ENCODE measurements around the gene TMEM132A. TPM values are rescaled to one million over a fixed set of nuclear protein-coding genes. Genes with fewer than 3 reads are reported as not detected.
"Not testable (repeated sequence)": the region's sequence is repeated elsewhere in the genome, so short reads cannot be mapped to it uniquely, and the experiment has no call there.

TMEM132A gene
- total RNA-seq, 1 donor from 2014 or later, result 12.4 TPM

GRCh38 chr11:60959431-60959830 lies 35.2 kb downstream of the TMEM132A start:
- peak; percentile 78 for DNase-seq

GRCh38 chr11:60960405-60960804 lies 36.1 kb downstream of the TMEM132A start:
- DNase-seq, result no peak

- DNase-seq, result no peak
Observed at GRCh38 chr11:60964801-60965200, 40.5 kb downstream of the TMEM132A start.

GRCh38 chr11:60966890-60967289 lies 42.6 kb downstream of the TMEM132A start:
- DNase-seq, result no peak

- no peak for DNase-seq
Observed at GRCh38 chr11:60968223-60968622, 44.0 kb downstream of the TMEM132A start.

GRCh38 chr11:60970369-60970774 lies 46.1 kb downstream of the TMEM132A start:
- DNase-seq, result no peak

GRCh38 chr11:60970890-60971289 lies 46.6 kb downstream of the TMEM132A start:
- DNase-seq, result no peak

GRCh38 chr11:60971520-60971919 lies 47.3 kb downstream of the TMEM132A start, which contains the start of gene CD6:
CD6 (plus strand) TSS chr11:60971680; CDS start chr11:60971866, 186 bp downstream.
- DNase-seq, result no peak

- DNase-seq, result no peak
Observed at GRCh38 chr11:60972182-60973030, 48.1 kb downstream of the TMEM132A start.

- no peak for DNase-seq
Observed at GRCh38 chr11:60973699-60974098, 49.4 kb downstream of the TMEM132A start.

- DNase-seq, result not testable (repeated sequence)
Observed at GRCh38 chr11:60974316-60974715, 50.1 kb downstream of the TMEM132A start.

- peak; percentile 7 for DNase-seq
Observed at GRCh38 chr11:60974726-60975125, 50.5 kb downstream of the TMEM132A start.

GRCh38 chr11:60977224-60977623 lies 53.0 kb downstream of the TMEM132A start:
- DNase-seq, result no peak

GRCh38 chr11:60977836-60978235 lies 53.6 kb downstream of the TMEM132A start:
- peak; percentile 17 for DNase-seq

- DNase-seq, result no peak
Observed at GRCh38 chr11:60978546-60979380, 54.5 kb downstream of the TMEM132A start.

GRCh38 chr11:60981515-60981914 lies 57.3 kb downstream of the TMEM132A start:
- no peak for DNase-seq

GRCh38 chr11:60982184-60982583 lies 57.9 kb downstream of the TMEM132A start:
- DNase-seq, result no peak

- no peak for DNase-seq
Observed at GRCh38 chr11:60984149-60984548, 59.9 kb downstream of the TMEM132A start.

- DNase-seq, result no peak
Observed at GRCh38 chr11:60984636-60985035, 60.4 kb downstream of the TMEM132A start.

GRCh38 chr11:60985501-60985900 lies 61.2 kb downstream of the TMEM132A start:
- no peak for DNase-seq

GRCh38 chr11:60985991-60986915 lies 62.0 kb downstream of the TMEM132A start:
- DNase-seq, result no peak

Measured in skin of body (tissue), 2 donors.